ENCODE results near the gene PTGER2. TPM values are rescaled to one million over a fixed set of nuclear protein-coding genes. Genes with fewer than 3 reads are reported as not detected.

Gene PTGER2
- total and polyA plus RNA-seq, 11 donors, result 0.15 to 4.1 (median 0.60) TPM

- intact Hi-C loops (cut with DNase I), result no loop called here
- ATAC-seq, result peak in 1 of 4 donors; percentile 60
- no peak overlapping the region for H3K4me3 ChIP-seq
- peak overlapping the region in 1 of 12 donors; percentile 40 for H3K27ac ChIP-seq
- DNase-seq, result no peak
- no peaks in the 10 kb centered on the region for H3K36me3 ChIP-seq
- TF ChIP-seq CTCF (IDR thresholded peaks at IDR 0.05) (no peak), POLR2A (IDR thresholded peaks at IDR 0.05) (no peak)
- no peaks in the 10 kb centered on the region for H3K9me3 ChIP-seq
- 45 to 60% (median 48%) methylated on average over 2 of the region's 2 CpGs for WGBS, 4 donors
- peaks cover 0 to 31% (median 3%) of the 10 kb centered on the region in 12 donors for H3K4me1 ChIP-seq
- peaks cover 0 to 34% (median 0%) of the 10 kb centered on the region in 9 donors for H3K27me3 ChIP-seq
Measured at GRCh38 chr14:52355016-52355431, 40.9 kb downstream of the PTGER2 start.

DNA sequence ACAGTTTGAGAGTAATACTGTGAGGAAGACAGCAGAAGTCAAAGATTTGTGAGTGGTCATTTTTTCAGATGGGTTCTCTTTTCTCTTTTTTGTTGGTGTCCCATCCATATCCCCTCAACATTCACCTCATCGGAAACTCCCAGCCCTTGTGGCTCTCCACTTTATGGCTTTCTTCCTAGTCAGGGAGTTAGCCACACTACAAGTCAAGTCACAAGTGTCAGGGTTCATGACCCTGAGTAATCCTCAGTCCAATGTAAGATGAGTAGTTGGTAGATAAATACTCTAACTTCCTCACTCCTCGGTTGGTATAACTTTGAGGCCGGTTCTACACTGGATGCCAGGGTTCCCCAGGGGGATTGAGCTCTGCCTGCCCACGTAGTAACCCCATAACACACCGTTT lies 41.4 kb downstream of the PTGER2 start:
- ATAC-seq, result no peak
- Histone ChIP-seq H3K4me3 (no peak overlapping the region), H3K9me3 (no peaks in the 10 kb centered on the region), H3K27me3 (peaks cover 0 to 30% (median 0%) of the 10 kb centered on the region in 9 donors), H3K27ac (peak overlapping the region in 1 of 12 donors; percentile 40), H3K36me3 (no peaks in the 10 kb centered on the region), H3K4me1 (peaks cover 0 to 31% (median 4%) of the 10 kb centered on the region in 12 donors)
- WGBS, 4 donors, result 51 to 69% (median 57%) methylated on average over 5 of the region's 5 CpGs
- DNase-seq, result no peak
- TF ChIP-seq POLR2A (IDR thresholded peaks at IDR 0.05) (no peak), CTCF (IDR thresholded peaks at IDR 0.05) (no peak)
- intact Hi-C loops (cut with DNase I), result no loop called here

GRCh38 chr14:52356025-52356424 lies 41.9 kb downstream of the PTGER2 start:
- intact Hi-C loops (cut with DNase I), result no loop called here
- Histone ChIP-seq H3K9me3 (no peaks in the 10 kb centered on the region), H3K4me1 (peaks cover 0 to 28% (median 2%) of the 10 kb centered on the region in 12 donors), H3K36me3 (no peaks in the 10 kb centered on the region), H3K4me3 (no peak overlapping the region), H3K27me3 (peaks cover 0 to 25% (median 0%) of the 10 kb centered on the region in 9 donors), H3K27ac (peak overlapping the region in 1 of 12 donors; percentile 40)
- WGBS, 4 donors, result 87 to 91% (median 89%) methylated on average over 3 of the region's 3 CpGs
- ATAC-seq (no peak), DNase-seq (no peak)
- TF ChIP-seq CTCF (IDR thresholded peaks at IDR 0.05), result no peak

GRCh38 chr14:52360831-52361230 lies 46.7 kb downstream of the PTGER2 start:
- H3K36me3 ChIP-seq, result no peaks in the 10 kb centered on the region
- H3K9me3 ChIP-seq, result no peaks in the 10 kb centered on the region
- ATAC-seq (peak in 3 of 4 donors; percentile 2 to 63 (median 41)), DNase-seq (peak in 1 of 5 donors; percentile 32)
- WGBS, 4 donors, result 27 to 38% (median 33%) methylated on average over 4 of the region's 4 CpGs
- peaks cover 0 to 21% (median 2%) of the 10 kb centered on the region in 12 donors for H3K4me1 ChIP-seq
- peaks cover 0 to 20% (median 0%) of the 10 kb centered on the region in 9 donors for H3K27me3 ChIP-seq
- intact Hi-C loops (cut with DNase I), result no loop called here
- TF ChIP-seq POLR2A (IDR thresholded peaks at IDR 0.05) (no peak), CTCF (IDR thresholded peaks at IDR 0.05) (no peak)
- H3K27ac ChIP-seq, result peak overlapping the region in 4 of 12 donors; percentile 9 to 48 (median 32)
- no peak overlapping the region for H3K4me3 ChIP-seq
